HG03378 (cell line): Measurements from ENCODE around the gene COG5.
"Not testable (repeated sequence)": the region's sequence is repeated elsewhere in the genome, so short reads cannot be mapped to it uniquely, and the experiment has no call there.

Experiments
- ATAC-seq: cut with Tn5 transposase; IDR thresholded peaks from one replicate; pipeline ENCODE4 v1.9.1; 2021; ENCODE audit warnings: mild to moderate bottlenecking, moderate library complexity; ENCODE audit not compliant: unreplicated experiment

COG5 gene

GRCh38 chr7:107580716-107581383 lies 17.1 kb upstream of the COG5 start:
- ATAC-seq: no peak

- peak; percentile 70 for ATAC-seq
Observed at GRCh38 chr7:107579885-107580715, 16.4 kb upstream of the COG5 start, which contains the start of gene BCAP29. BCAP29 (plus strand) TSS chr7:107580246; CDS start chr7:107580773, 527 bp downstream.

GRCh38 chr7:107579554-107579884 lies 15.8 kb upstream of the COG5 start:
- ATAC-seq: no peak

- ATAC-seq: no peak
Observed at GRCh38 chr7:107573537-107573936, 9.8 kb upstream of the COG5 start.

GRCh38 chr7:107570298-107570697 lies 6.6 kb upstream of the COG5 start:
- no peak for ATAC-seq

- peak; percentile 5 for ATAC-seq
Observed at GRCh38 chr7:107564553-107565298, 1.0 kb upstream of the COG5 start.

- peak; percentile 63 for ATAC-seq
Observed at GRCh38 chr7:107563081-107563774, 492 bp downstream of the COG5 start.

- ATAC-seq: no peak
Observed at GRCh38 chr7:107560898-107561516, 2.7 kb downstream of the COG5 start.

GRCh38 chr7:107559864-107560263 lies 3.9 kb downstream of the COG5 start:
- ATAC-seq: no peak

GRCh38 chr7:107555893-107556292 lies 7.8 kb downstream of the COG5 start:
- no peak for ATAC-seq

GRCh38 chr7:107551936-107552335 lies 11.8 kb downstream of the COG5 start:
- no peak for ATAC-seq

- ATAC-seq: no peak
Observed at GRCh38 chr7:107544848-107545591, 18.7 kb downstream of the COG5 start.

- no peak for ATAC-seq
Observed at GRCh38 chr7:107543338-107543993, 20.3 kb downstream of the COG5 start.

- ATAC-seq: no peak
Observed at GRCh38 chr7:107538001-107538400, 25.7 kb downstream of the COG5 start.

- not testable (repeated sequence) for ATAC-seq
Observed at GRCh38 chr7:107537228-107537627, 26.5 kb downstream of the COG5 start.

GRCh38 chr7:107534139-107534538 lies 29.6 kb downstream of the COG5 start:
- no peak for ATAC-seq

GRCh38 chr7:107530751-107531150 lies 33.0 kb downstream of the COG5 start:
- no peak for ATAC-seq

- no peak for ATAC-seq
Observed at GRCh38 chr7:107528461-107528860, 35.3 kb downstream of the COG5 start.

- ATAC-seq: no peak
Observed at GRCh38 chr7:107527196-107527595, 36.5 kb downstream of the COG5 start.
